ENCODE measurements around the gene ATP1A1.

ATP1A1 gene

GRCh38 chr1:116343019-116343418, 30.0 kb upstream of the ATP1A1 start:
- Histone ChIP-seq H3K27ac (ENCODE audit: low read depth, low read length) (no peak overlapping the region), H3K27me3 (ENCODE audit: control insufficient read depth in 5 of 5, insufficient read depth in 4 of 5, low read length in 5 of 5) (no peaks in the 10 kb centered on the region), H3K9ac (ENCODE audit: low read length in 5 of 5) (no peak overlapping the region)

GRCh38 chr1:116345011-116345410, 28.0 kb upstream of the ATP1A1 start:
- no peak overlapping the region for H3K4me3 ChIP-seq (ENCODE audit: low read depth in 1 of 5, low read length in 5 of 5)
- no peaks in the 10 kb centered on the region for H3K27me3 ChIP-seq (ENCODE audit: control insufficient read depth in 5 of 5, insufficient read depth in 4 of 5, low read length in 5 of 5)
- no peak overlapping the region for H3K27ac ChIP-seq (ENCODE audit: low read depth, low read length)
- no peaks in the 10 kb centered on the region for H3K4me1 ChIP-seq (ENCODE audit: control insufficient read depth in 5 of 5, insufficient read depth in 5 of 5, low read length in 5 of 5)
- no peak overlapping the region for H3K9ac ChIP-seq (ENCODE audit: low read length in 5 of 5)
- no peaks in the 10 kb centered on the region for H3K9me3 ChIP-seq (ENCODE audit: control insufficient read depth in 5 of 5, low read length in 5 of 5)
- H3K36me3 ChIP-seq (ENCODE audit: control insufficient read depth in 5 of 5, insufficient read depth in 5 of 5, low read length in 5 of 5), result no peaks in the 10 kb centered on the region

More at GRCh38 chr1:116343019-116343418, 30.0 kb upstream of the ATP1A1 start:
- Histone ChIP-seq H3K36me3 (ENCODE audit: control insufficient read depth in 5 of 5, insufficient read depth in 5 of 5, low read length in 5 of 5) (no peaks in the 10 kb centered on the region), H3K4me1 (ENCODE audit: control insufficient read depth in 5 of 5, insufficient read depth in 5 of 5, low read length in 5 of 5) (no peaks in the 10 kb centered on the region), H3K9me3 (ENCODE audit: control insufficient read depth in 5 of 5, low read length in 5 of 5) (no peaks in the 10 kb centered on the region), H3K4me3 (ENCODE audit: low read depth in 1 of 5, low read length in 5 of 5) (no peak overlapping the region)

DNA sequence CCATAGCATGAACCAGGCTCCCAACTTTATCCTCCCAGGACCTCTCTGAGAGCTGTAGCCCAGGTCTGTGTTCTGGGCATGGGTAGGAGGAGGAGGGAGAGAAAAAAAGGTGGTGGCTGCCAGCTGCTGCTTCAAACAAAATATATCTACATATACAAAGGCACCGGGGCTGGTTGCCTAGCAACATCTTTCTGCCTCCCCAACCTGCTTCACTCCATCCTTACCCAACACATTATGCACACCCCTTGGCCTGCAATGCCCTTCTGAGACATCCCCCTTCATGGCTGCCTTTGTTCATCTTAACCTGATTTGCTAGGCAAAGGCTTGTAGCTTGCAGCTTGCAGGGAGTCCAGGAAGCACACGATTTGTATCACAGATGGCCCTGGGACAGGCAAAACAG, 27.2 kb upstream of the ATP1A1 start:
- no peaks in the 10 kb centered on the region for H3K27me3 ChIP-seq (ENCODE audit: control insufficient read depth in 5 of 5, insufficient read depth in 4 of 5, low read length in 5 of 5)
- H3K4me1 ChIP-seq (ENCODE audit: control insufficient read depth in 5 of 5, insufficient read depth in 5 of 5, low read length in 5 of 5), result no peaks in the 10 kb centered on the region
- H3K36me3 ChIP-seq (ENCODE audit: control insufficient read depth in 5 of 5, insufficient read depth in 5 of 5, low read length in 5 of 5), result no peaks in the 10 kb centered on the region
- no peak overlapping the region for H3K9ac ChIP-seq (ENCODE audit: low read length in 5 of 5)
- H3K4me3 ChIP-seq (ENCODE audit: low read depth in 1 of 5, low read length in 5 of 5), result no peak overlapping the region
- no peaks in the 10 kb centered on the region for H3K9me3 ChIP-seq (ENCODE audit: control insufficient read depth in 5 of 5, low read length in 5 of 5)
- H3K27ac ChIP-seq (ENCODE audit: low read depth, low read length), result no peak overlapping the region

DNA sequence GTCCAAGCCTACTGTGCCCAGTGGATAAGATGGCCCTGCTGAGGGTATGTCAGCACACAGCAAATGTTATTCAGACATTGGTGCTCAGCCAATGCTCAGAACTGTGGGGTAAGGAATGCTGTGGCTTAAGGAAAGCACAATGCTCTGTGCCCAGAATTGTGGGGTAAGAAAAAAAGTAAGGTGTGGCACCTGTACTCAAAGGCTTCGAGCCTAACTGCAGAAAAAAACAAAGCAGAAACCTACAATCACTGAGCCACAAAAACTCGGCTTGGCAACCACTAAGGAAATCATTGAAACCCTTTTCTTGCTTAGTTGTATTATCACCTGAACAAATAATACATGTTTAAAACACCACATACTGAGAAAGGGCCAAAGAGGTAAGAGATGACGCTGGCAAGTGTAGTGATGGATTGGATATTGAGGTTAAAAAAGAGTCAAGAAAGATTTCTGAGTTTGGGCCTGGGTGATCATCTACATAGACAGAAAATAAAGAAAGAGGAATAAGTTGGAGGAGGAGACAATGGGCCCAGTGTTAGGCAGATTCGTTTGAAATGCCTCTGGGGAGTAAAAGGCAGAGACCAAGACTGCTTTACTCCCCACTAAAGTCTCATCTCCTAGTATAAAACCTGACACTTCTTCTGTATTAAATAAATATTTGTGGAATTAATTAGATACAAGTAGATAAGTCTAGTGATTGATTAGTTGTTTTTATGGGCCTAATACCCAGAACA, 25.9 kb upstream of the ATP1A1 start:
- H3K27me3 ChIP-seq (ENCODE audit: control insufficient read depth in 5 of 5, insufficient read depth in 4 of 5, low read length in 5 of 5), result no peaks in the 10 kb centered on the region
- no peak overlapping the region for H3K4me3 ChIP-seq (ENCODE audit: low read depth in 1 of 5, low read length in 5 of 5)
- no peaks in the 10 kb centered on the region for H3K4me1 ChIP-seq (ENCODE audit: control insufficient read depth in 5 of 5, insufficient read depth in 5 of 5, low read length in 5 of 5)
- no peak overlapping the region for H3K9ac ChIP-seq (ENCODE audit: low read length in 5 of 5)
- no peaks in the 10 kb centered on the region for H3K9me3 ChIP-seq (ENCODE audit: control insufficient read depth in 5 of 5, low read length in 5 of 5)
- no peaks in the 10 kb centered on the region for H3K36me3 ChIP-seq (ENCODE audit: control insufficient read depth in 5 of 5, insufficient read depth in 5 of 5, low read length in 5 of 5)
- no peak overlapping the region for H3K27ac ChIP-seq (ENCODE audit: low read depth, low read length)

- no peak overlapping the region for H3K4me3 ChIP-seq (ENCODE audit: low read depth in 1 of 5, low read length in 5 of 5)
- H3K4me1 ChIP-seq (ENCODE audit: control insufficient read depth in 5 of 5, insufficient read depth in 5 of 5, low read length in 5 of 5), result no peaks in the 10 kb centered on the region
- H3K9ac ChIP-seq (ENCODE audit: low read length in 5 of 5), result no peak overlapping the region
- H3K36me3 ChIP-seq (ENCODE audit: control insufficient read depth in 5 of 5, insufficient read depth in 5 of 5, low read length in 5 of 5), result no peaks in the 10 kb centered on the region
- H3K27me3 ChIP-seq (ENCODE audit: control insufficient read depth in 5 of 5, insufficient read depth in 4 of 5, low read length in 5 of 5), result no peaks in the 10 kb centered on the region
- no peak overlapping the region for H3K27ac ChIP-seq (ENCODE audit: low read depth, low read length)
- no peaks in the 10 kb centered on the region for H3K9me3 ChIP-seq (ENCODE audit: control insufficient read depth in 5 of 5, low read length in 5 of 5)
Observed at GRCh38 chr1:116347696-116348095, 25.3 kb upstream of the ATP1A1 start.

- Histone ChIP-seq H3K27ac (ENCODE audit: low read depth, low read length) (no peak overlapping the region), H3K9me3 (ENCODE audit: control insufficient read depth in 5 of 5, low read length in 5 of 5) (no peaks in the 10 kb centered on the region), H3K36me3 (ENCODE audit: control insufficient read depth in 5 of 5, insufficient read depth in 5 of 5, low read length in 5 of 5) (no peaks in the 10 kb centered on the region), H3K4me1 (ENCODE audit: control insufficient read depth in 5 of 5, insufficient read depth in 5 of 5, low read length in 5 of 5) (no peaks in the 10 kb centered on the region), H3K9ac (ENCODE audit: low read length in 5 of 5) (no peak overlapping the region), H3K27me3 (ENCODE audit: control insufficient read depth in 5 of 5, insufficient read depth in 4 of 5, low read length in 5 of 5) (no peaks in the 10 kb centered on the region), H3K4me3 (ENCODE audit: low read depth in 1 of 5, low read length in 5 of 5) (no peak overlapping the region)
Observed at GRCh38 chr1:116350097-116350645, 22.9 kb upstream of the ATP1A1 start.

DNA sequence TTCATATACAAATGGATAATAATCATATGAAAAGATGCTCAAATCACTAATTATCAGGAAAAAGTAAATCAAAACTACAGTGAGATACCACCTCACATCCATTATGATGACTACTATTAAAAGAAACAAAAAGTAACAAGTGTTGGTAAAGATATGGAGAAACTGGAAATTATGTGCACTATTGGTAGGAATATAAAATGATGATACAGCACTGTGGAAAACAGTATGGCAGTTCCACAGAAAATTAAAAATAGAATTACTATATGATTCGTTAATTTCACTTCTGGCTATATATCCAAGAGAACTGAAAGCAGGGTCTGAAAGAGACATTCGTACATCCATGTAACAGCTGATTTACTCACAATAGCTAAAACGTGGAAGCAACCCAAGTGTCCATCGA, 21.1 kb upstream of the ATP1A1 start:
- Histone ChIP-seq H3K9ac (ENCODE audit: low read length in 5 of 5) (no peak overlapping the region), H3K36me3 (ENCODE audit: control insufficient read depth in 5 of 5, insufficient read depth in 5 of 5, low read length in 5 of 5) (no peaks in the 10 kb centered on the region), H3K4me3 (ENCODE audit: low read depth in 1 of 5, low read length in 5 of 5) (no peak overlapping the region), H3K4me1 (ENCODE audit: control insufficient read depth in 5 of 5, insufficient read depth in 5 of 5, low read length in 5 of 5) (peaks cover 0 to 6% (median 2%) of the 10 kb centered on the region in 5 donors), H3K27ac (ENCODE audit: low read depth, low read length) (no peak overlapping the region), H3K27me3 (ENCODE audit: control insufficient read depth in 5 of 5, insufficient read depth in 4 of 5, low read length in 5 of 5) (no peaks in the 10 kb centered on the region), H3K9me3 (ENCODE audit: control insufficient read depth in 5 of 5, low read length in 5 of 5) (no peaks in the 10 kb centered on the region)

DNA sequence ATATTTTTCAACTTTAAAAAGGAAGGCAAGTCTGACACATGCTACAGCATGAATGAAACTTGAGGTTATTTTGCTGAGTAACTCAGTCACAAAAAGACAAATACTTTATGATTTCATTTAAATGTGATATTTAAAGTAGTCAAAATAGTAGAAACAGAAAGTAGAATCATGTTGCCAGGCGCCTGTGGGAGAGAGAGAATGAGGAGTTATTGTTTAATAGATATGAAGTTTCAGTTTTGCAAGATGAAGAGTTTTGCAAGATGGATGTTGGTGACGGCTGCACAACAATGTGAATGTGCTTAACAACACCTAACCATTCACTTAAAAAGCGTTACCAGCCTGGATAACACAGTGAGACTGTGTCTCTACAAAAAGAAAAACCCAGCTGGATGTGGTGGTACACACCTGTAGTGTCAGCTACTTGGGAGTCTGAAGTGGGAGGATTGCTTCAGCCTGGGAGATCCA, 20.7 kb upstream of the ATP1A1 start:
- Histone ChIP-seq H3K9ac (ENCODE audit: low read length in 5 of 5) (no peak overlapping the region), H3K9me3 (ENCODE audit: control insufficient read depth in 5 of 5, low read length in 5 of 5) (no peaks in the 10 kb centered on the region), H3K27me3 (ENCODE audit: control insufficient read depth in 5 of 5, insufficient read depth in 4 of 5, low read length in 5 of 5) (no peaks in the 10 kb centered on the region), H3K36me3 (ENCODE audit: control insufficient read depth in 5 of 5, insufficient read depth in 5 of 5, low read length in 5 of 5) (no peaks in the 10 kb centered on the region), H3K4me1 (ENCODE audit: control insufficient read depth in 5 of 5, insufficient read depth in 5 of 5, low read length in 5 of 5) (peaks cover 0 to 9% (median 2%) of the 10 kb centered on the region in 5 donors), H3K4me3 (ENCODE audit: low read depth in 1 of 5, low read length in 5 of 5) (no peak overlapping the region), H3K27ac (ENCODE audit: low read depth, low read length) (no peak overlapping the region)

- Histone ChIP-seq H3K4me3 (ENCODE audit: low read depth in 1 of 5, low read length in 5 of 5) (no peak overlapping the region), H3K9me3 (ENCODE audit: control insufficient read depth in 5 of 5, low read length in 5 of 5) (no peaks in the 10 kb centered on the region), H3K27ac (ENCODE audit: low read depth, low read length) (no peak overlapping the region), H3K36me3 (ENCODE audit: control insufficient read depth in 5 of 5, insufficient read depth in 5 of 5, low read length in 5 of 5) (no peaks in the 10 kb centered on the region), H3K27me3 (ENCODE audit: control insufficient read depth in 5 of 5, insufficient read depth in 4 of 5, low read length in 5 of 5) (no peaks in the 10 kb centered on the region), H3K4me1 (ENCODE audit: control insufficient read depth in 5 of 5, insufficient read depth in 5 of 5, low read length in 5 of 5) (peaks cover 0 to 9% (median 2%) of the 10 kb centered on the region in 5 donors), H3K9ac (ENCODE audit: low read length in 5 of 5) (no peak overlapping the region)
Observed at GRCh38 chr1:116353155-116353554, 19.9 kb upstream of the ATP1A1 start.

DNA sequence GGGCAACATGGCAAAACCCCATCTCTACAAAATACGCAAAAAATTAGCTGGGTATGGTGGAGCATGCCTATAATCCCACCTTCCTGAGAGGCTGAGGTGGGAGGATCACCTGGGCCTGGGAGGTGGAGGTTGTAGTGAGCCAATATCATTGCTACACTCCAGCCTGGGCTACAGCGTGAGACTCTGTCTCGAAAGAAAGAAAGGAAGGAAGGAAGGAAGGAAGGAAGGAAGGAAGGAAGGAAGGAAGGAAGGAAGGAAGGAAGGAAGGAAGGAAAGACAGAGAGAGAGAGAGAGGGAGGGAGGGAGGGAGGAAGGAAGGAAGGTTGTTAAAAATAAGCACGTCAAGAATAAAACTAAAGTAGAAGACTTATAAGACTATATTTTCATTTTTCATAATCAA, 17.0 kb upstream of the ATP1A1 start:
- peaks cover 0 to 9% (median 2%) of the 10 kb centered on the region in 5 donors for H3K4me1 ChIP-seq (ENCODE audit: control insufficient read depth in 5 of 5, insufficient read depth in 5 of 5, low read length in 5 of 5)
- no peak overlapping the region for H3K9ac ChIP-seq (ENCODE audit: low read length in 5 of 5)
- H3K27me3 ChIP-seq (ENCODE audit: control insufficient read depth in 5 of 5, insufficient read depth in 4 of 5, low read length in 5 of 5), result no peaks in the 10 kb centered on the region
- no peak overlapping the region for H3K4me3 ChIP-seq (ENCODE audit: low read depth in 1 of 5, low read length in 5 of 5)
- no peak overlapping the region for H3K27ac ChIP-seq (ENCODE audit: low read depth, low read length)
- H3K9me3 ChIP-seq (ENCODE audit: control insufficient read depth in 5 of 5, low read length in 5 of 5), result peaks cover 0 to 4% (median 0%) of the 10 kb centered on the region in 5 donors
- no peaks in the 10 kb centered on the region for H3K36me3 ChIP-seq (ENCODE audit: control insufficient read depth in 5 of 5, insufficient read depth in 5 of 5, low read length in 5 of 5)
